Osteocyte (in vitro differentiated cells): Measurements from ENCODE around the gene HDAC4. TPM values are rescaled to one million over a fixed set of nuclear protein-coding genes. Genes with fewer than 3 reads are reported as not detected.

Source experiments
- DNase-seq: peaks from one replicate; pipeline ENCODE4 v3.0.0; 2021; ENCODE audit warnings: mixed read lengths; ENCODE audit not compliant: unreplicated experiment; ENCODE audit errors: extremely low spot score
- H3K27ac Mint-ChIP-seq: one replicate; pipeline ENCODE4 v1.8.0; 2021; ENCODE audit warnings: mild to moderate bottlenecking, mixed read lengths; ENCODE audit not compliant: unreplicated experiment
- H3K27me3 Mint-ChIP-seq: one replicate; pipeline ENCODE4 v1.8.0; 2021; ENCODE audit warnings: mixed read lengths; ENCODE audit not compliant: unreplicated experiment
- H3K36me3 Mint-ChIP-seq: one replicate; pipeline ENCODE4 v1.8.0; 2021; ENCODE audit warnings: mixed read lengths; ENCODE audit not compliant: unreplicated experiment
- H3K4me1 Mint-ChIP-seq: one replicate; pipeline ENCODE4 v1.8.0; 2021; ENCODE audit warnings: mixed read lengths; ENCODE audit not compliant: unreplicated experiment
- H3K4me3 Mint-ChIP-seq: one replicate; pipeline ENCODE4 v1.8.0; 2021; ENCODE audit warnings: mild to moderate bottlenecking, moderate library complexity, mixed read lengths; ENCODE audit not compliant: unreplicated experiment
- H3K9me3 Mint-ChIP-seq: one replicate; pipeline ENCODE4 v1.8.0; 2021; ENCODE audit warnings: mixed read lengths; ENCODE audit not compliant: unreplicated experiment
- CTCF ChIP-seq: fragments of 200-600 bp; sonication (generic); IDR thresholded peaks from 2 replicates; pipeline ENCODE4 v1.5.0; 2021; ENCODE audit warnings: antibody characterized with exemption, mild to moderate bottlenecking, moderate library complexity
- total RNA-seq: library from RNA; stranded (reverse); gene quantifications from 2 replicates; pipeline ENCODE4 v1.2.1, GENCODE V29; 2021

Gene HDAC4
- total RNA-seq, 1 donor from 2014 or later, result 30.3 TPM

- Mint-ChIP-seq H3K27ac (no peak overlapping the region), H3K9me3 (no peaks in the 10 kb centered on the region), H3K4me3 (no peak overlapping the region), H3K27me3 (no peaks in the 10 kb centered on the region), H3K36me3 (peaks cover 2% of the 10 kb centered on the region), H3K4me1 (no peaks in the 10 kb centered on the region)
- TF ChIP-seq CTCF, result no peak
- DNase-seq, result no peak
Observed at GRCh38 chr2:239375278-239376061, 25.4 kb downstream of the HDAC4 start.

- H3K36me3 Mint-ChIP-seq, result peaks cover 2% of the 10 kb centered on the region
- no peak for TF ChIP-seq CTCF
Observed at GRCh38 chr2:239374896-239375277, 25.9 kb downstream of the HDAC4 start.

GRCh38 chr2:239372835-239373234, 28.0 kb downstream of the HDAC4 start:
- no peak for TF ChIP-seq CTCF
- H3K27ac Mint-ChIP-seq, result no peak overlapping the region
- no peak for DNase-seq
- peaks cover 1% of the 10 kb centered on the region for H3K36me3 Mint-ChIP-seq
- no peak overlapping the region for H3K4me3 Mint-ChIP-seq
- peaks cover 5% of the 10 kb centered on the region for H3K4me1 Mint-ChIP-seq
- H3K27me3 Mint-ChIP-seq, result no peaks in the 10 kb centered on the region
- H3K9me3 Mint-ChIP-seq, result no peaks in the 10 kb centered on the region

More at GRCh38 chr2:239374896-239375277, 25.9 kb downstream of the HDAC4 start:
- H3K9me3 Mint-ChIP-seq, result no peaks in the 10 kb centered on the region
- DNase-seq, result no peak
- H3K4me1 Mint-ChIP-seq, result peaks cover 1% of the 10 kb centered on the region
- no peak overlapping the region for H3K4me3 Mint-ChIP-seq
- H3K27ac Mint-ChIP-seq, result no peak overlapping the region
- no peaks in the 10 kb centered on the region for H3K27me3 Mint-ChIP-seq

GRCh38 chr2:239371726-239372686, 28.8 kb downstream of the HDAC4 start:
- no peaks in the 10 kb centered on the region for H3K27me3 Mint-ChIP-seq
- H3K9me3 Mint-ChIP-seq, result no peaks in the 10 kb centered on the region
- no peak overlapping the region for H3K27ac Mint-ChIP-seq
- no peak for DNase-seq
- H3K36me3 Mint-ChIP-seq, result no peaks in the 10 kb centered on the region
- no peak overlapping the region for H3K4me3 Mint-ChIP-seq
- H3K4me1 Mint-ChIP-seq, result peaks cover 5% of the 10 kb centered on the region
- TF ChIP-seq CTCF, result no peak
